Measurements from ENCODE around the gene CR1. TPM values are rescaled to one million over a fixed set of nuclear protein-coding genes. Genes with fewer than 3 reads are reported as not detected.
"Not testable (repeated sequence)": the region's sequence is repeated elsewhere in the genome, so short reads cannot be mapped to it uniquely, and the experiment has no call there.

The CR1 gene
- total RNA-seq, 4 donors from 2014 or later, result 0.88 to 23.9 (median 2.7) TPM

- no peak overlapping the region for H3K4me3 ChIP-seq
- no peaks in the 10 kb centered on the region for H3K9me3 ChIP-seq
- DNase-seq, result no peak
- no peak for TF ChIP-seq CTCF (IDR thresholded peaks at IDR 0.05)
- no peak for TF ChIP-seq POLR2A (IDR thresholded peaks at IDR 0.05)
- no peaks in the 10 kb centered on the region for H3K4me1 ChIP-seq
- no peaks in the 10 kb centered on the region for H3K27me3 ChIP-seq
- no peaks in the 10 kb centered on the region for H3K36me3 ChIP-seq
- no peak overlapping the region for H3K27ac ChIP-seq
Measured at GRCh38 chr1:207626972-207627337, 131.0 kb downstream of the CR1 start.

- H3K4me3 ChIP-seq, result no peak overlapping the region
- H3K4me1 ChIP-seq, result no peaks in the 10 kb centered on the region
- TF ChIP-seq POLR2A (IDR thresholded peaks at IDR 0.05), result no peak
- no peak for TF ChIP-seq CTCF (IDR thresholded peaks at IDR 0.05)
- no peaks in the 10 kb centered on the region for H3K36me3 ChIP-seq
- H3K9me3 ChIP-seq, result no peaks in the 10 kb centered on the region
- DNase-seq, result no peak
- no peaks in the 10 kb centered on the region for H3K27me3 ChIP-seq
- no peak overlapping the region for H3K27ac ChIP-seq
Measured at GRCh38 chr1:207627496-207627895, 131.5 kb downstream of the CR1 start.

GRCh38 chr1:207628776-207629175 lies 132.8 kb downstream of the CR1 start:
- no peak for DNase-seq
- TF ChIP-seq POLR2A (IDR thresholded peaks at IDR 0.05) (no peak), CTCF (IDR thresholded peaks at IDR 0.05) (no peak)

GRCh38 chr1:207631137-207631536 lies 135.2 kb downstream of the CR1 start:
- Histone ChIP-seq H3K27ac (no peak overlapping the region), H3K9me3 (no peaks in the 10 kb centered on the region), H3K4me1 (no peaks in the 10 kb centered on the region), H3K4me3 (no peak overlapping the region), H3K36me3 (no peaks in the 10 kb centered on the region), H3K27me3 (no peaks in the 10 kb centered on the region)
- no peak for TF ChIP-seq POLR2A (IDR thresholded peaks at IDR 0.05)
- TF ChIP-seq CTCF (IDR thresholded peaks at IDR 0.05), result no peak
- DNase-seq, result no peak

More at GRCh38 chr1:207628776-207629175, 132.8 kb downstream of the CR1 start:
- no peak overlapping the region for H3K4me3 ChIP-seq
- H3K36me3 ChIP-seq, result no peaks in the 10 kb centered on the region
- no peaks in the 10 kb centered on the region for H3K27me3 ChIP-seq
- no peak overlapping the region for H3K27ac ChIP-seq
- no peaks in the 10 kb centered on the region for H3K9me3 ChIP-seq
- H3K4me1 ChIP-seq, result no peaks in the 10 kb centered on the region

- TF ChIP-seq POLR2A (IDR thresholded peaks at IDR 0.05) (no peak), CTCF (IDR thresholded peaks at IDR 0.05) (no peak)
- Histone ChIP-seq H3K9me3 (no peaks in the 10 kb centered on the region), H3K4me1 (no peaks in the 10 kb centered on the region), H3K36me3 (no peaks in the 10 kb centered on the region), H3K4me3 (no peak overlapping the region), H3K27me3 (no peaks in the 10 kb centered on the region), H3K27ac (no peak overlapping the region)
- no peak for DNase-seq
Measured at GRCh38 chr1:207633226-207633625, 137.3 kb downstream of the CR1 start.

GRCh38 chr1:207633699-207634289 lies 137.8 kb downstream of the CR1 start:
- H3K4me3 ChIP-seq, H3K27ac ChIP-seq, H3K4me1 ChIP-seq, DNase-seq, H3K27me3 ChIP-seq, H3K9me3 ChIP-seq, H3K36me3 ChIP-seq: not testable (repeated sequence)

GRCh38 chr1:207634293-207634692 lies 138.3 kb downstream of the CR1 start:
- H3K4me3 ChIP-seq, H3K36me3 ChIP-seq, DNase-seq, H3K27ac ChIP-seq, H3K4me1 ChIP-seq, H3K9me3 ChIP-seq, H3K27me3 ChIP-seq: not testable (repeated sequence)

- not testable (repeated sequence) for DNase-seq, H3K27ac ChIP-seq, H3K4me1 ChIP-seq, H3K4me3 ChIP-seq, H3K9me3 ChIP-seq, H3K36me3 ChIP-seq, H3K27me3 ChIP-seq
Measured at GRCh38 chr1:207635569-207636186, 139.7 kb downstream of the CR1 start.

- not testable (repeated sequence) for H3K9me3 ChIP-seq, H3K27ac ChIP-seq, DNase-seq, H3K4me3 ChIP-seq, H3K4me1 ChIP-seq, H3K36me3 ChIP-seq, H3K27me3 ChIP-seq
Measured at GRCh38 chr1:207638487-207639145, 142.7 kb downstream of the CR1 start.

Measured in Peyer's patch (tissue), 4 donors.